Right atrium auricular region (tissue), 2 donors: ENCODE measurements around the gene XRCC2. TPM values are rescaled to one million over a fixed set of nuclear protein-coding genes. Genes with fewer than 3 reads are reported as not detected.

Experiments
- DNase-seq: peaks from one replicate; pipeline ENCODE4 v3.0.0-alpha.2; 2019; ENCODE audit warnings: low spot score
- H3K27ac ChIP-seq, 2 donors: fragments of 200-600 bp; sonication (generic); 1 replicate in 1 of 2; 2 replicates in 1 of 2; pipeline ENCODE4 v1.5.1; 2016 to 2019
- H3K27me3 ChIP-seq, 2 donors: fragments of 200-600 bp; sonication (generic); one replicate each; pipeline versions ENCODE4 v1.5.1 to v1.6.0; 2017 to 2019
- H3K36me3 ChIP-seq: fragments of 200-600 bp; sonication (generic); one replicate; pipeline ENCODE4 v1.5.1; 2016
- H3K4me1 ChIP-seq, 2 donors: fragments of 200-600 bp; sonication (generic); one replicate each; pipeline versions ENCODE4 v1.5.1 to v1.6.0; 2017 to 2019
- H3K4me3 ChIP-seq, 2 donors: fragments of 200-600 bp; sonication (generic); 1 replicate in 1 of 2; 2 replicates in 1 of 2; pipeline ENCODE4 v1.5.1; 2017 to 2019; ENCODE audit warnings: mild to moderate bottlenecking in 1 of 2, moderate library complexity in 1 of 2
- H3K9me3 ChIP-seq, 2 donors: fragments of 200-600 bp; sonication (generic); one replicate each; pipeline ENCODE4 v1.5.1; 2019
- CTCF ChIP-seq, 2 donors: fragments of 200-600 bp; sonication (generic); IDR thresholded peaks; one replicate each; pipeline ENCODE4 v1.5.1; 2019; ENCODE audit warnings: antibody characterized with exemption in 2 of 2
- total RNA-seq, 2 donors: library from RNA; depleted of rRNA; stranded (reverse); fragments of >200 nt; gene quantifications; one replicate each; pipeline ENCODE4 v1.1.0, GENCODE V29; 2016

The XRCC2 gene
- total RNA-seq, 2 donors from 2014 or later: 0.20 to 0.48 TPM

DNA sequence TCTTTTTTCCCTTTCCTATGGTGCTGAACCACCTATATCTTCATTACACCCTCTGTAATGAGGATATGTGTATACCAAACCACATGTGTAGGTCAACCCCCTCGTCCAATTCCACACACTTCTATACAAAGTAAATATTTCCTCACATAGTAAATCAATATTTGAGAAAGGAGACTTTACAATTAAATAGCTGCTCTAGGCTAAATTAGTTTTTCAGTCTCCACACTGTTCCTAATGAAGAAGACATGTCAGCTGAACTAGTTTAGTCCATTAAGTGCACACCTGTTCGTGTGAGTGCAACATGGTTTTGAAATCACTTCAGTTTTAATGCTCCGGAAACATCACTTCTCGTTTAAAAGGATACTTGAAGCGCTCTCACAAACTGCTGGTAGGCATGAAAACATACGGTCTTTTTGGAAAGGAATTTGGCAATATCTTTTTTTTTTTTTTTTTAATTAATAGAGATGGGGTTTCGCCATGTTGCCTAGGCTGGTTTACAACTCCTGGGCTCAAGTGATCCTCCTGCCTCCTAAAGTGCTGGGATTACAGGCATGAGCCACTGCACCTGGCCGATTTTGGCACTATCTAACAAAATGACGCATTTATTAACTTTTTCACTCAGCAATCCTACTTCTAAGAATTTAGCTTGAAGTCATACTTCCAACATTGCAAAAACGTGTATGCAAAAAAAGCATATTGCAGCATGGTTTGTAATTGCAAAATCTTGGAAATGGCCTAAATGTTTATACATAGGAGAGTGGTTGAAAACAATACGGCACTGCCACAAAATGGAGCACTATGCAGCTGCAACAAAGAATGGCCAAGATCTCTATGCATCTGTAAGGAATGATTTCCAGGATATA is 2.1 kb upstream of the XRCC2 start:
- no peak overlapping the region for H3K4me3 ChIP-seq
- no peak for DNase-seq
- TF ChIP-seq CTCF (IDR thresholded peaks at IDR 0.05): no peak

DNA sequence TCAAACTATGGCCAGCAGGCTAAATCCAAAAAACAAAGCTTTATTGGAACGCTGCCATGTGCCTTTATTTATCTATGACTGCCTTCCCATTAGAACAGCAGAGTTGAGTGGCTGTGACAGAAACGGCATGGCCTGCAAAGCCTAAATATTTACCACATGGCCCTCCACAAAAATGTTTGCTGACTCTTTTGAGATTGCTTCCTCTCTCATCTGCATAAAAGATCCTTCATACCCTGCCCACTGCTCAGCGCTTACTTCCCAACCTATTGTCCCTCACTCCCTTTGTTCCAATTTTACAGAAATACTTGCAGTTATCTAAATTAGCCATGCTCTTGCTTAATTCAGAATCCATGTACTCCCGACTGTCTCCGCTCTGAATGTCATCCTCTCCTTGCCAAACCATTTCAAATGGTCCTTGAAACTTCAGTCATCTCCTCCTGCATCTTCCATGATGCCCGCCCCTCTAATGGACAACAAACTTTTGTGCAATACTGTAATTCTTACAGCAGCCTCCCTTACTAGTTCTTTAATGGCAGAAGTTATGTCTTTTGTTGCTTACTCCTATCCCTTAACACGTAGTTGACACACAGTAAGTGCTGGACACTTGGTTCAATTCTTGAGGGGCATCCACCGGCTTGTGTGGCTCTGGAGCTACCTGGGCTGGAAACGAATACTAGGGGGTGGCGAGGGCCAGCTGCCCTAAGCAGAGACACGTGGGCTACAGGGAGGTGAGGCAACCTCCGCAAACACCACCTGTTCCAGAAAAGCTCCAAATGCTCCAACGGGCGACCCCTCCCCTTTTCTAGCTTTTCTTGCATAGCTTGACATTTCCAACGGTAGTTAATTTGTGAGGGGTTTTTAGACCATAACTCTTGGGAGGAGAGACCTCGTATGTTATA is 832 bp downstream of the XRCC2 start:
- H3K4me3 ChIP-seq: peak overlapping the region; percentile 56 to 90
- TF ChIP-seq CTCF (IDR thresholded peaks at IDR 0.05): no peak
- H3K27ac ChIP-seq: peak overlapping the region in 1 of 2 donors; percentile 82
- H3K4me1 ChIP-seq: peaks cover 0 to 16% of the 10 kb centered on the region in 2 donors
- H3K9me3 ChIP-seq: no peaks in the 10 kb centered on the region
- DNase-seq: no peak
- H3K36me3 ChIP-seq: no peaks in the 10 kb centered on the region
- H3K27me3 ChIP-seq: no peaks in the 10 kb centered on the region

More for the DNA sequence above, 2.1 kb upstream of the XRCC2 start:
- no peak overlapping the region for H3K27ac ChIP-seq
- H3K27me3 ChIP-seq: no peaks in the 10 kb centered on the region
- no peaks in the 10 kb centered on the region for H3K9me3 ChIP-seq
- H3K4me1 ChIP-seq: peaks cover 0 to 16% of the 10 kb centered on the region in 2 donors
- no peaks in the 10 kb centered on the region for H3K36me3 ChIP-seq

DNA sequence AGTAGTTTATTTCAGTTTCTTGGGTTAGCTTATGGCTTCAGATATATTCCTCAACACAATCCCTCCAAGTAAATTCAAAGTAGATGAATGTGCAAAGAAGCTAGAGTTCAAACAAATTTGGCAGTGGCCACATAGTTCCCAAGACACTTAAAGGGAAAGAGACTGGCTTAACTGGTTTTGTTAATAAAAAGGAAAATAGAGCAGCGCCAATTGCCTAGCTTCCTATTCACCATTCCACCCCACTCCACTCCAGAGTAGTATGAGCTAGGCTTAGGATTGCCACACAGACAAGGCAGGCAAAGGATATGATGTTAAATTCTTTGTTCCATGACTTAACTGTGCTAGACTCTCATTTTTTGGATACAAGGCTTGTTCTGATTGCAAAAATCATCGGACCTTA is 2.0 kb downstream of the XRCC2 start:
- no peaks in the 10 kb centered on the region for H3K36me3 ChIP-seq
- no peak for DNase-seq
- no peak overlapping the region for H3K27ac ChIP-seq

DNA sequence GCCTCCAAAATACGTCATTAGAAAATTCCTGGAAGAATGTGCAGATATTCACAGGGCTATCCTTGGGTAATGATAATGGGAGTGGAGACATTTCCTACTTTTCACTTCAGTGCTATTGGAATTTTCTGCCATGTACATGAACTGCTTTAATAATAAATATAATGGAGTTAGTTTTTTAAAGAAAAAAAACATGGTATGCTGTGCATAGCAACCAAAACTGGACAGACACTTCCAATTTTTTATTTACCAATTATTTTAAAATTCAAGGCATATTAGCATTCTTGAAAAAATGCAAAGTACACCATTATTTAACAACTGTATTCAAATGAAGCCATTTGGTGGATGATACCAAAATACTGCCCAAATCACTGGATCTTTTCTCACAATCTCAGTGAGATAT is 3.3 kb downstream of the XRCC2 start:
- Histone ChIP-seq H3K4me1 (peaks cover 0 to 16% of the 10 kb centered on the region in 2 donors), H3K4me3 (no peak overlapping the region), H3K27ac (no peak overlapping the region), H3K36me3 (no peaks in the 10 kb centered on the region), H3K27me3 (no peaks in the 10 kb centered on the region), H3K9me3 (no peaks in the 10 kb centered on the region)
- no peak for TF ChIP-seq CTCF (IDR thresholded peaks at IDR 0.05)
- no peak for DNase-seq

More for the DNA sequence above, 2.0 kb downstream of the XRCC2 start:
- Histone ChIP-seq H3K27me3 (no peaks in the 10 kb centered on the region), H3K9me3 (no peaks in the 10 kb centered on the region), H3K4me1 (peaks cover 0 to 16% of the 10 kb centered on the region in 2 donors), H3K4me3 (no peak overlapping the region)
- TF ChIP-seq CTCF (IDR thresholded peaks at IDR 0.05): no peak

DNA sequence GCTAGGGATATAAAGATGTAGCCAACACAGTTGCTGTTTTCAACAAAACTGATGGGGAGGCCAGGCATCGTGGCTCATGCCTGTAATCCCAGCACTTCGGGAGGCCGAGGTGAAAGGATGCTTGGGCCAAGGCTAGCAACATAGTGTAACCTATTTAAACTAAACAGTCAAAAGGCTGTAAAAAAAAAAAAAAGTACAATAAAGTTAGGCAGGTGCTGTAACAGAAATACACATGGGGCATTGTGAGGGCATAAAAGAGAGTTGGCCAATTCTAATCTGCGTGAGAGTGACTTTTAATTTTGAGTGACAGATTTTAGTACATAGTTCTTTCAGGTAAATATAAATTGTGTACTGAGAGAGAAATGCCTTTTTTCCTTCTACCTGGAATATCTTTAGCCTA is 6.2 kb downstream of the XRCC2 start:
- no peaks in the 10 kb centered on the region for H3K27me3 ChIP-seq
- no peak for DNase-seq
- no peak for TF ChIP-seq CTCF (IDR thresholded peaks at IDR 0.05)
- no peaks in the 10 kb centered on the region for H3K36me3 ChIP-seq
- H3K4me1 ChIP-seq: peaks cover 0 to under 1% of the 10 kb centered on the region in 2 donors
- H3K27ac ChIP-seq: no peak overlapping the region
- H3K4me3 ChIP-seq: no peak overlapping the region
- no peaks in the 10 kb centered on the region for H3K9me3 ChIP-seq
